Neural progenitor cell (in vitro differentiated cells): Measurements from ENCODE around the gene CCL7. TPM values are rescaled to one million over a fixed set of nuclear protein-coding genes. Genes with fewer than 3 reads are reported as not detected.

Source experiments
- DNase-seq: peaks from one replicate; pipeline ENCODE4 v3.0.0-alpha.2; 2016; ENCODE audit warnings: low spot score
- H2AFZ ChIP-seq: fragments of 200-600 bp; sonication (generic); replicated peaks from 2 replicates; pipeline ENCODE4 v1.6.1; 2016; ENCODE audit warnings: antibody characterized with exemption
- H3F3A ChIP-seq: fragments of 200-600 bp; sonication (generic); 2 replicates; pipeline ENCODE4 v1.6.1; 2016; ENCODE audit warnings: antibody characterized with exemption, low read depth
- H3K27ac ChIP-seq: fragments of 200-600 bp; sonication (generic); 2 replicates; pipeline ENCODE4 v1.5.1; 2016; ENCODE audit warnings: mild to moderate bottlenecking
- H3K27me3 ChIP-seq: fragments of 200-600 bp; sonication (generic); 2 replicates; pipeline ENCODE4 v1.6.1; 2016; ENCODE audit warnings: mild to moderate bottlenecking, moderate library complexity
- H3K36me3 ChIP-seq: fragments of 200-600 bp; sonication (generic); 2 replicates; pipeline ENCODE4 v1.5.1; 2016
- H3K4me1 ChIP-seq: fragments of 200-600 bp; sonication (generic); 2 replicates; pipeline ENCODE4 v1.6.1; 2016; ENCODE audit warnings: mixed run types
- H3K4me2 ChIP-seq: fragments of 200-600 bp; sonication (generic); 2 replicates; pipeline ENCODE4 v1.6.1; 2016
- H3K4me3 ChIP-seq: fragments of 200-600 bp; sonication (generic); 2 replicates; pipeline ENCODE4 v1.5.1; 2016
- H3K79me2 ChIP-seq: fragments of 200-600 bp; sonication (generic); 2 replicates; pipeline ENCODE4 v1.6.1; 2016; ENCODE audit warnings: low read depth
- H3K9ac ChIP-seq: fragments of 200-600 bp; sonication (generic); 2 replicates; pipeline ENCODE4 v1.6.1; 2016
- H3K9me3 ChIP-seq: fragments of 200-600 bp; sonication (generic); 2 replicates; pipeline ENCODE4 v1.5.1; 2016; ENCODE audit warnings: low read depth
- H4K20me1 ChIP-seq: fragments of 200-600 bp; sonication (generic); 2 replicates; pipeline ENCODE4 v1.6.1; 2016; ENCODE audit warnings: low read depth
- H3K27ac Mint-ChIP-seq: 3 replicates; pipeline ENCODE4 v1.8.0; 2021; ENCODE audit warnings: mixed read lengths
- H3K27me3 Mint-ChIP-seq: 2 replicates; pipeline ENCODE4 v1.8.0; 2022; ENCODE audit warnings: low read depth, mild to moderate bottlenecking, inconsistent platforms, moderate library complexity, mixed read lengths; ENCODE audit not compliant: insufficient read depth
- H3K36me3 Mint-ChIP-seq: 3 replicates; pipeline ENCODE4 v1.8.0; 2021; ENCODE audit warnings: mixed read lengths
- H3K4me1 Mint-ChIP-seq: 3 replicates; pipeline ENCODE4 v1.8.0; 2021; ENCODE audit warnings: mixed read lengths
- H3K4me3 Mint-ChIP-seq: 3 replicates; pipeline ENCODE4 v1.8.0; 2021; ENCODE audit warnings: mild to moderate bottlenecking, moderate library complexity, mixed read lengths
- H3K9me3 Mint-ChIP-seq: 3 replicates; pipeline ENCODE4 v1.8.0; 2020; ENCODE audit warnings: mixed read lengths
- CTCF ChIP-seq: fragments of 200-600 bp; sonication (generic); IDR thresholded peaks from 2 replicates; pipeline ENCODE4 v1.5.1; 2017; ENCODE audit warnings: antibody characterized with exemption, mild to moderate bottlenecking
- EZH2 ChIP-seq: fragments of 200-600 bp; sonication (generic); IDR thresholded peaks from 2 replicates; pipeline ENCODE4 v1.6.1; 2017; ENCODE audit warnings: antibody characterized with exemption, mild to moderate bottlenecking, moderate library complexity
- EZH2phosphoT487 ChIP-seq: fragments of 200-600 bp; sonication (generic); IDR thresholded peaks from 2 replicates; pipeline ENCODE4 v1.6.1; 2017; ENCODE audit warnings: antibody characterized with exemption
- total RNA-seq: library from RNA; depleted of rRNA; stranded (reverse); fragments of >200 nt; gene quantifications from 2 replicates; pipeline ENCODE4 v1.2.3, GENCODE V29; 2015; ENCODE audit warnings: low replicate concordance

The CCL7 gene
- total RNA-seq, 1 donor from 2014 or later = not detected

- H3K4me2 ChIP-seq = no peak overlapping the region
- H3K9ac ChIP-seq = no peak overlapping the region
- peak overlapping the region; percentile 9 for H2AFZ ChIP-seq
- H3K27ac Mint-ChIP-seq = no peak overlapping the region
- H3K36me3 Mint-ChIP-seq = no peaks in the 10 kb centered on the region
- DNase-seq = no peak
- no peaks in the 10 kb centered on the region for H3K79me2 ChIP-seq
- H3F3A ChIP-seq = no peaks in the 10 kb centered on the region
- no peak overlapping the region for H3K27ac ChIP-seq
- no peaks in the 10 kb centered on the region for H3K27me3 ChIP-seq
- no peaks in the 10 kb centered on the region for H3K36me3 ChIP-seq
- no peaks in the 10 kb centered on the region for H3K9me3 ChIP-seq
- no peak for TF ChIP-seq CTCF
- TF ChIP-seq EZH2 = no peak
- no peak for TF ChIP-seq EZH2phosphoT487
- no peak overlapping the region for H3K4me3 Mint-ChIP-seq
- H3K4me1 Mint-ChIP-seq = no peaks in the 10 kb centered on the region
- no peak overlapping the region for H3K4me3 ChIP-seq
- peaks cover 12% of the 10 kb centered on the region for H3K27me3 Mint-ChIP-seq
- H4K20me1 ChIP-seq = no peaks in the 10 kb centered on the region
- H3K4me1 ChIP-seq = no peaks in the 10 kb centered on the region
- H3K9me3 Mint-ChIP-seq = no peaks in the 10 kb centered on the region
Measured at GRCh38 chr17:34307110-34307509, 37.1 kb downstream of the CCL7 start.

GRCh38 chr17:34308371-34308770 is 38.4 kb downstream of the CCL7 start:
- Mint-ChIP-seq H3K4me1 (no peaks in the 10 kb centered on the region), H3K36me3 (no peaks in the 10 kb centered on the region), H3K4me3 (no peak overlapping the region), H3K27me3 (peaks cover 8% of the 10 kb centered on the region), H3K27ac (no peak overlapping the region), H3K9me3 (no peaks in the 10 kb centered on the region)
- Histone ChIP-seq H3K27me3 (peaks cover under 1% of the 10 kb centered on the region), H3K27ac (no peak overlapping the region), H3K4me2 (no peak overlapping the region), H4K20me1 (no peaks in the 10 kb centered on the region), H3K79me2 (no peaks in the 10 kb centered on the region), H3K9ac (no peak overlapping the region), H3K4me1 (no peaks in the 10 kb centered on the region), H3K4me3 (no peak overlapping the region), H2AFZ (no peak overlapping the region), H3F3A (no peaks in the 10 kb centered on the region), H3K9me3 (no peaks in the 10 kb centered on the region), H3K36me3 (no peaks in the 10 kb centered on the region)
- TF ChIP-seq EZH2phosphoT487 (no peak), EZH2 (no peak), CTCF (no peak)
- DNase-seq = no peak

- no peaks in the 10 kb centered on the region for H3K36me3 ChIP-seq
- Mint-ChIP-seq H3K4me3 (no peak overlapping the region), H3K4me1 (no peaks in the 10 kb centered on the region), H3K9me3 (no peaks in the 10 kb centered on the region), H3K27me3 (peaks cover 7% of the 10 kb centered on the region), H3K36me3 (no peaks in the 10 kb centered on the region), H3K27ac (no peak overlapping the region)
- H3F3A ChIP-seq = no peaks in the 10 kb centered on the region
- no peak overlapping the region for H2AFZ ChIP-seq
- H3K27ac ChIP-seq = no peak overlapping the region
- H4K20me1 ChIP-seq = no peaks in the 10 kb centered on the region
- no peaks in the 10 kb centered on the region for H3K79me2 ChIP-seq
- no peak overlapping the region for H3K9ac ChIP-seq
- no peak overlapping the region for H3K4me3 ChIP-seq
- no peaks in the 10 kb centered on the region for H3K9me3 ChIP-seq
- H3K4me1 ChIP-seq = no peaks in the 10 kb centered on the region
- peaks cover 18% of the 10 kb centered on the region for H3K27me3 ChIP-seq
- no peak for DNase-seq
- no peak for TF ChIP-seq EZH2phosphoT487
- TF ChIP-seq CTCF = no peak
- TF ChIP-seq EZH2 = no peak
- no peak overlapping the region for H3K4me2 ChIP-seq
Measured at GRCh38 chr17:34311291-34311690, 41.3 kb downstream of the CCL7 start.

- H3K4me1 ChIP-seq = no peaks in the 10 kb centered on the region
- no peaks in the 10 kb centered on the region for H3K79me2 ChIP-seq
- no peak overlapping the region for H3K27ac ChIP-seq
- H3F3A ChIP-seq = no peaks in the 10 kb centered on the region
- no peak overlapping the region for H3K4me3 Mint-ChIP-seq
- peaks cover 18% of the 10 kb centered on the region for H3K27me3 ChIP-seq
- no peak overlapping the region for H3K9ac ChIP-seq
- DNase-seq = no peak
- H4K20me1 ChIP-seq = no peaks in the 10 kb centered on the region
- no peak overlapping the region for H3K4me3 ChIP-seq
- TF ChIP-seq EZH2phosphoT487 = no peak
- no peak for TF ChIP-seq CTCF
- no peak overlapping the region for H3K27ac Mint-ChIP-seq
- no peaks in the 10 kb centered on the region for H3K4me1 Mint-ChIP-seq
- no peaks in the 10 kb centered on the region for H3K9me3 ChIP-seq
- no peaks in the 10 kb centered on the region for H3K36me3 Mint-ChIP-seq
- no peaks in the 10 kb centered on the region for H3K9me3 Mint-ChIP-seq
- peaks cover 2% of the 10 kb centered on the region for H3K27me3 Mint-ChIP-seq
- no peak overlapping the region for H2AFZ ChIP-seq
- H3K36me3 ChIP-seq = no peaks in the 10 kb centered on the region
- no peak overlapping the region for H3K4me2 ChIP-seq
Measured at GRCh38 chr17:34312080-34312479, 42.1 kb downstream of the CCL7 start.
